C4-2B (cell line): ENCODE results near the gene DEFB132.

Experiments used
- CTCF ChIP-seq: fragments of 450-650 bp; conservative IDR thresholded peaks from 2 replicates; pipeline ENCODE4 v1.5.1; 2017; ENCODE audit warnings: mild to moderate bottlenecking
- ZFX ChIP-seq: fragments of 450-650 bp; IDR thresholded peaks from 2 replicates; pipeline ENCODE4 v1.6.1; 2017

GRCh38 chr20:286508-286907 lies 29.0 kb downstream of the DEFB132 start:
- no peak for TF ChIP-seq CTCF
- no peak for TF ChIP-seq ZFX
